ENCODE results near the gene WIZ. TPM values are rescaled to one million over a fixed set of nuclear protein-coding genes. Genes with fewer than 3 reads are reported as not detected.

Gene WIZ
- total RNA-seq, 1 experiment from 2014 or later, result 37.5 TPM

GRCh38 chr19:15447057-15447456 is 2.7 kb downstream of the WIZ start:
- Histone ChIP-seq H3K4me3 (ENCODE audit: low read depth, low read length) (no peak overlapping the region), H3K9me3 (no peaks in the 10 kb centered on the region), H3K36me3 (ENCODE audit: control insufficient read depth, insufficient read depth, low read length) (no peaks in the 10 kb centered on the region), H3K4me1 (0 out of 2 replicates have a peak, but pooled peaks cover 7% of the 10 kb centered on the region), H3K27me3 (replicated peaks; ENCODE audit: control insufficient read depth, insufficient read depth, low read length) (no peaks in the 10 kb centered on the region)
- Mint-ChIP-seq H3K4me1 (ENCODE audit: low read depth, unreplicated experiment) (peaks cover 16% of the 10 kb centered on the region), H3K36me3 (ENCODE audit: insufficient read depth, unreplicated experiment) (peaks cover 5% of the 10 kb centered on the region), H3K27me3 (ENCODE audit: insufficient read depth, unreplicated experiment) (no peaks in the 10 kb centered on the region), H3K9me3 (ENCODE audit: unreplicated experiment) (no peaks in the 10 kb centered on the region), H3K4me3 (ENCODE audit: unreplicated experiment) (no peak overlapping the region), H3K27ac (ENCODE audit: unreplicated experiment) (no peak overlapping the region)
- no peak for DNase-seq
- no peak for TF ChIP-seq CTCF (IDR thresholded peaks at IDR 0.05; ENCODE audit: insufficient read depth in 1 of 2, low read depth in 1 of 2, low read length in 1 of 2, severe bottlenecking in 1 of 2, unreplicated experiment in 1 of 2)
- intact Hi-C loops (cut with micrococcal nuclease; ENCODE audit: unreplicated experiment), result no loop called here
- no TSS peak for BruUV-seq (replicated peaks)
- POLR2A ChIA-PET, result no interaction called here
- CTCF ChIA-PET, result no interaction called here

DNA sequence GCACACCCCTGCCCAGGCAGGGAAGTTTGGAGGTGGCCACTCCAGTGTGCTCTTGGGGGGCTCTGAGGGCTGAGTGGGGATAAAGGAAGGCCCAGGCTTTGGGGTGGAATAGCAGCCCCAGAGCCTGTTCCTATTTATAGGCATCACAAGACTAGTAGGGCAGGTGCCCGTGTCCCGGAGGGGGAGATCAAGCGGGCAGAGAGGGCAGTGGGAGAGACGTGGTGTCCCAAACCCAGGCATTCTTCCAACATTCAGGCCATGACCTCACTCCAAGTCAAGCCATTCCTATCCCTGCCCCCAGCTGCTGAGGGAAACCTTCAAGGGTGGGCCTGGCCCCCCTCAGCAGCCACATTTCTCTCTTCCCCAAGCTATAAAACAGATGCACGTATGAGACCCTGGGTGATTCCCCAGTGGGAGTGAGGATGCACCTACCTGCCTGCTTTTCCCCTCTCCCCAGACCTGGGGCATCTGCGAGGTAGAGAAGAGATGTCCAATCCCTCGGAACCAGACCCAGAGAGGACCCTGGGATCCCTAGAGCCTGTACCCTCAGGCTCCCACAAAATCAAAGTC is 3.9 kb downstream of the WIZ start:
- intact Hi-C loops (cut with micrococcal nuclease; ENCODE audit: unreplicated experiment), result no loop called here
- ChIA-PET CTCF (no interaction called here), POLR2A (no interaction called here)
- peaks cover 5% of the 10 kb centered on the region for H3K36me3 Mint-ChIP-seq (ENCODE audit: insufficient read depth, unreplicated experiment)
- no peaks in the 10 kb centered on the region for H3K27me3 ChIP-seq (replicated peaks; ENCODE audit: control insufficient read depth, insufficient read depth, low read length)
- no peak overlapping the region for H3K27ac Mint-ChIP-seq (ENCODE audit: unreplicated experiment)
- no peak overlapping the region for H3K4me3 Mint-ChIP-seq (ENCODE audit: unreplicated experiment)
- H3K4me3 ChIP-seq (ENCODE audit: low read depth, low read length), result no peak overlapping the region
- H3K27me3 Mint-ChIP-seq (ENCODE audit: insufficient read depth, unreplicated experiment), result no peaks in the 10 kb centered on the region
- no peak for TF ChIP-seq CTCF (IDR thresholded peaks at IDR 0.05; ENCODE audit: insufficient read depth in 1 of 2, low read depth in 1 of 2, low read length in 1 of 2, severe bottlenecking in 1 of 2, unreplicated experiment in 1 of 2)
- no peak for DNase-seq
- H3K4me1 ChIP-seq, result 0 out of 2 replicates have a peak, but pooled peaks cover 7% of the 10 kb centered on the region
- BruUV-seq (replicated peaks), result no TSS peak
- H3K36me3 ChIP-seq (ENCODE audit: control insufficient read depth, insufficient read depth, low read length), result no peaks in the 10 kb centered on the region
- no peaks in the 10 kb centered on the region for H3K9me3 Mint-ChIP-seq (ENCODE audit: unreplicated experiment)
- peaks cover 16% of the 10 kb centered on the region for H3K4me1 Mint-ChIP-seq (ENCODE audit: low read depth, unreplicated experiment)
- H3K9me3 ChIP-seq, result no peaks in the 10 kb centered on the region

GRCh38 chr19:15445227-15445605 is 4.5 kb downstream of the WIZ start:
- Histone ChIP-seq H3K27me3 (replicated peaks; ENCODE audit: control insufficient read depth, insufficient read depth, low read length) (no peaks in the 10 kb centered on the region), H3K4me1 (0 out of 2 replicates have a peak, but pooled peaks cover 7% of the 10 kb centered on the region), H3K36me3 (ENCODE audit: control insufficient read depth, insufficient read depth, low read length) (no peaks in the 10 kb centered on the region), H3K4me3 (ENCODE audit: low read depth, low read length) (no peak overlapping the region), H3K9me3 (no peaks in the 10 kb centered on the region)
- no peak for DNase-seq
- no TSS peak for BruUV-seq (replicated peaks)
- TF ChIP-seq CTCF (IDR thresholded peaks at IDR 0.05; ENCODE audit: insufficient read depth in 1 of 2, low read depth in 1 of 2, low read length in 1 of 2, severe bottlenecking in 1 of 2, unreplicated experiment in 1 of 2), result no peak
- no peaks in the 10 kb centered on the region for H3K27me3 Mint-ChIP-seq (ENCODE audit: insufficient read depth, unreplicated experiment)
- ChIA-PET CTCF (no interaction called here), POLR2A (no interaction called here)
- H3K4me3 Mint-ChIP-seq (ENCODE audit: unreplicated experiment), result no peak overlapping the region
- peaks cover 5% of the 10 kb centered on the region for H3K36me3 Mint-ChIP-seq (ENCODE audit: insufficient read depth, unreplicated experiment)
- no peaks in the 10 kb centered on the region for H3K9me3 Mint-ChIP-seq (ENCODE audit: unreplicated experiment)
- intact Hi-C loops (cut with micrococcal nuclease; ENCODE audit: unreplicated experiment), result no loop called here
- H3K4me1 Mint-ChIP-seq (ENCODE audit: low read depth, unreplicated experiment), result peaks cover 10% of the 10 kb centered on the region
- no peak overlapping the region for H3K27ac Mint-ChIP-seq (ENCODE audit: unreplicated experiment)

All from Caco-2 (cell line).